Testis (tissue), 2 donors: ENCODE results near the gene DDX47.

Experiments
- CTCF ChIP-seq, 3 experiments: fragments of 450-650 bp in 2 of 3; fragments of 200-600 bp in 1 of 3; sonication (generic) in 1 of 3; IDR thresholded peaks; one replicate each; pipeline ENCODE4 v1.5.1; 2016 to 2019; ENCODE audit warnings: antibody characterized with exemption in 3 of 3, mild to moderate bottlenecking in 2 of 3, moderate library complexity in 1 of 3
- POLR2A ChIP-seq: fragments of 450-650 bp; IDR thresholded peaks from one replicate; pipeline ENCODE4 v1.6.1; 2017; ENCODE audit warnings: antibody characterized with exemption, mild to moderate bottlenecking, moderate library complexity

GRCh38 chr12:12845794-12846243, 32.7 kb downstream of the DDX47 start:
- TF ChIP-seq CTCF (IDR thresholded peaks at IDR 0.05) (no peak), POLR2A (no peak)
